ENCODE measurements around the gene RASGRF1. TPM values are rescaled to one million over a fixed set of nuclear protein-coding genes. Genes with fewer than 3 reads are reported as not detected.
A peak's percentile ranks its signal among the peaks of the same experiment; 100 is the strongest.

The RASGRF1 gene
- total RNA-seq, 1 donor from 2014 or later, result not detected

DNA sequence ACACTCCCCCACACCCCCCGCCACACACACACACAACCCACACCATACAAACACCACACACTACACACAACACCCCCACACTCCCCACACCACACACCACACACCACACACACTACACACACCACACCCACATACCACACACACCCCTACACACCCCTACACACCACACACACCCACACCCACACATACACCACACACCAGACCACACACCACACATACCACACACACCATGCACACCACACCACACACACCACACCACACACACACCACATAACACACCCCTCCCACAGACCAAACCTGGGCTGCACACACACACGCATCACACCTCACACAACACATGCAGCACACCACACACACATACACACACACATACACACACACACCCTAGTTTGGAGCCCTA, 1.8 kb upstream of the RASGRF1 start:
- Mint-ChIP-seq H3K27me3 (ENCODE audit: unreplicated experiment) (peaks cover 31% of the 10 kb centered on the region), H3K36me3 (ENCODE audit: low read depth, unreplicated experiment) (no peaks in the 10 kb centered on the region), H3K4me1 (ENCODE audit: unreplicated experiment) (peaks cover 12% of the 10 kb centered on the region), H3K27ac (ENCODE audit: unreplicated experiment) (no peak overlapping the region), H3K9me3 (ENCODE audit: unreplicated experiment) (no peaks in the 10 kb centered on the region), H3K4me3 (ENCODE audit: unreplicated experiment) (peak overlapping the region; percentile 81)
- TF ChIP-seq, protein P1, sequence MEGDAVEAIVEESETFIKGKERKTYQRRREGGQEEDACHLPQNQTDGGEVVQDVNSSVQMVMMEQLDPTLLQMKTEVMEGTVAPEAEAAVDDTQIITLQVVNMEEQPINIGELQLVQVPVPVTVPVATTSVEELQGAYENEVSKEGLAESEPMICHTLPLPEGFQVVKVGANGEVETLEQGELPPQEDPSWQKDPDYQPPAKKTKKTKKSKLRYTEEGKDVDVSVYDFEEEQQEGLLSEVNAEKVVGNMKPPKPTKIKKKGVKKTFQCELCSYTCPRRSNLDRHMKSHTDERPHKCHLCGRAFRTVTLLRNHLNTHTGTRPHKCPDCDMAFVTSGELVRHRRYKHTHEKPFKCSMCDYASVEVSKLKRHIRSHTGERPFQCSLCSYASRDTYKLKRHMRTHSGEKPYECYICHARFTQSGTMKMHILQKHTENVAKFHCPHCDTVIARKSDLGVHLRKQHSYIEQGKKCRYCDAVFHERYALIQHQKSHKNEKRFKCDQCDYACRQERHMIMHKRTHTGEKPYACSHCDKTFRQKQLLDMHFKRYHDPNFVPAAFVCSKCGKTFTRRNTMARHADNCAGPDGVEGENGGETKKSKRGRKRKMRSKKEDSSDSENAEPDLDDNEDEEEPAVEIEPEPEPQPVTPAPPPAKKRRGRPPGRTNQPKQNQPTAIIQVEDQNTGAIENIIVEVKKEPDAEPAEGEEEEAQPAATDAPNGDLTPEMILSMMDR (IDR thresholded peaks at IDR 0.05; ENCODE audit: unreplicated experiment), result no peak
- no peak for DNase-seq (ENCODE audit: low spot score)

DNA sequence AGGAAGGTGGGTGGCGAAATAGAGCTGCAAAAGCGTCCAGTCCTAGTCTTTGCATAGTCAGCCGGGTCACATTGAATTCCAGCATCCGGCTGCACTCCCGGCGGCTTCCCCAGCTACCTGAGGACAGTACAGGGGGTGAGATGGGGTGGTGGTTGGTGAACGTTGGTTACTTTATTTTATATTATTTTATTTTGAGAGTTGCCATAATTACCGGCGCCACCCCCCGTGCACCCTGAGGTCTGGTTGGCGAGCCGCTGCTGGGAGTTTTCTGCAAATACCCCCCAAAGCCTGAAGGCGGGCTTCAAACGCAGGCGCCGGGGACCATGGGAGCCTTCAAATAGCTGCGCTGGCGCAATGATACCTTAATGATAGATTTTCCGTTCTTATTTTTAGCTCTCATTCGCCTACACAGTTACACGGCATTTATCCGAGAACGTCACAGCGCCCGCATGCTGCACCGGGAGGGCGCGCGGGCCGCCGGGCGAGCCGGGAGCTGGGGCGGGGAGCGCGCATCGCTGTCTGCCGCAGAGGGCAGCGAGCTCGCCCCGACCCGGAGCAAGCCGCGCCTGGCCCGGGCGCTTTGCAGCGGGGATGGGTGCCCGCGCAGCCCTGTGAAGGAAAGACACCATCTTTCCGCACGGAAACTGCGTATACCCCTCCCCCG, 756 bp upstream of the RASGRF1 start:
- H3K4me1 Mint-ChIP-seq (ENCODE audit: unreplicated experiment), result peaks cover 12% of the 10 kb centered on the region
- TF ChIP-seq, protein P1 (IDR thresholded peaks at IDR 0.05; ENCODE audit: unreplicated experiment), result no peak
- no peaks in the 10 kb centered on the region for H3K36me3 Mint-ChIP-seq (ENCODE audit: low read depth, unreplicated experiment)
- H3K27ac Mint-ChIP-seq (ENCODE audit: unreplicated experiment), result no peak overlapping the region
- H3K4me3 Mint-ChIP-seq (ENCODE audit: unreplicated experiment), result peak overlapping the region; percentile 47
- peaks cover 33% of the 10 kb centered on the region for H3K27me3 Mint-ChIP-seq (ENCODE audit: unreplicated experiment)
- H3K9me3 Mint-ChIP-seq (ENCODE audit: unreplicated experiment), result no peaks in the 10 kb centered on the region
- peak; percentile 19 for DNase-seq (ENCODE audit: low spot score)

DNA sequence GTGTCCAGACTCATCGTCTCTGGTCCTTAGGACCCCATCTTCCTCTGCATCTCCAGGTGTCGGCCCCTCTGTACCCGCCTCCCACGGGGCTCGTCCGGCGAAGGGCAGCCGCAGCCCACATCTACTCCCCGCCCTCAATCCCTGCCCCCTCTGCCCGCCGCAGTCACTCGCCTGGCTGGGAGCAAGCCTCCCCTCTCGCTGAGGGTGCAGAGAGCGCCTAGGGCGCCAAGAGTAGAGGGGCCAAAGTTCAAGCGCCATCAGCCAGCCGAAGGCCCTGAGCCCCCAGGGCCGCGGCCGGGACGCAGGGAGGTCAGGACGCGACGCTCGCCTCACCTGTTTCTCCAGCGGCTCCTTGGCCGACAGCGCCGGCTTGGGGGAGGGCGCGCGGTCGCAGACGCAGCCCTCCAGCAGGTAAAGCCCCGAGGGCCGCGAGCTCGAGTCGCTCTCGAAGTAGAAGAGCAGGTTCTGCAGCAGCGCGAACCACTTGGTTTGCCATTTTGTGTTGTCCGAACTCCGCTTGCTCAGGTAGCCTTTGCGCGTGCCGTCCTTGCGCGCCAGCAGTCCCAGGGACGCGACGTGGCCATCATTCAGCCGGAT, 592 bp downstream of the RASGRF1 start:
- TF ChIP-seq, protein P1 (IDR thresholded peaks at IDR 0.05; ENCODE audit: unreplicated experiment), result no peak
- Mint-ChIP-seq H3K27me3 (ENCODE audit: unreplicated experiment) (peaks cover 39% of the 10 kb centered on the region), H3K4me1 (ENCODE audit: unreplicated experiment) (peaks cover 12% of the 10 kb centered on the region), H3K36me3 (ENCODE audit: low read depth, unreplicated experiment) (no peaks in the 10 kb centered on the region), H3K27ac (ENCODE audit: unreplicated experiment) (no peak overlapping the region), H3K4me3 (ENCODE audit: unreplicated experiment) (peak overlapping the region; percentile 37), H3K9me3 (ENCODE audit: unreplicated experiment) (no peaks in the 10 kb centered on the region)
- DNase-seq (ENCODE audit: low spot score), result no peak

DNA sequence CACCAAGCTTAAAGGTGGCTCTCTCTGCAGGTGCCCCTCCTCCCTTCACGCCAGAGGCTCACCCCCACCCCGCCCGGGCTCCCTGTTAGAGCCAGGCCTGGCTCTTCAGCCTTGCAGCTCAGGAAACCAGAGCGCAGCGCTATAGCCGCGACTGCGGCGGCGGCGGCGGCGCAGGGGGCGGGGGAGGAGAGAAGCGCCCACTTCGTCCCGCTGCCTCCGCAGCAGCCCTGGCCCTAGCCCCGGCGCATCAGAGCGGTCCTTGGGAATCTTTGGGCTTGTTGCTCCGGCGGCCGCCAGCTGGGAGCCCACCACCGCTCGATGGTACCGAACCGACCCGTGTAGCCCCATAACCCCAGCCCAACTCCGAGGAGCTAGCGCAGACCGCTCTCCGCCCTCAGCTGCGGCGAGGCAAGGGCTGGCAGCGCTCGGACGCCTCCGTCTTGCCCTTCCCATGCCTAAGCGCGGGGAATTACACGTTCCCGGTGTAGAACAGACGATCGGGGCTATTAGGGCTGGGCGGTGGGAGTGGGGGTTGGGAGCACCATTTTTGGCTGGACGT, 1.2 kb downstream of the RASGRF1 start:
- Mint-ChIP-seq H3K36me3 (ENCODE audit: low read depth, unreplicated experiment) (no peaks in the 10 kb centered on the region), H3K27me3 (ENCODE audit: unreplicated experiment) (peaks cover 39% of the 10 kb centered on the region), H3K4me1 (ENCODE audit: unreplicated experiment) (peaks cover 12% of the 10 kb centered on the region), H3K4me3 (ENCODE audit: unreplicated experiment) (no peak overlapping the region), H3K27ac (ENCODE audit: unreplicated experiment) (no peak overlapping the region), H3K9me3 (ENCODE audit: unreplicated experiment) (no peaks in the 10 kb centered on the region)
- TF ChIP-seq, protein P1 (IDR thresholded peaks at IDR 0.05; ENCODE audit: unreplicated experiment), result no peak
- peak; percentile 38 for DNase-seq (ENCODE audit: low spot score)
